Uterus (tissue), 2 donors: ENCODE data around the gene EPHA8.

ENCODE experiments used
- CTCF ChIP-seq, 4 experiments: fragments of 200-600 bp in 2 of 4; fragments of 450-650 bp in 2 of 4; sonication (generic) in 2 of 4; IDR thresholded peaks; one replicate each; pipeline ENCODE4 v1.5.1; 2016 to 2019; ENCODE audit warnings: antibody characterized with exemption in 4 of 4, mild to moderate bottlenecking in 2 of 4, moderate library complexity in 1 of 4
- POLR2A ChIP-seq, 2 donors: fragments of 450-650 bp; IDR thresholded peaks; one replicate each; pipeline ENCODE4 v1.6.1; 2016; ENCODE audit warnings: antibody characterized with exemption in 2 of 2, mild to moderate bottlenecking in 1 of 2, moderate library complexity in 1 of 2

- TF ChIP-seq CTCF (IDR thresholded peaks at IDR 0.05), result no peak
- no peak for TF ChIP-seq POLR2A (IDR thresholded peaks at IDR 0.05)
Measured at GRCh38 chr1:22650089-22650693, 86.9 kb downstream of the EPHA8 start.
